Naive thymus-derived CD4-positive, alpha-beta T cell (primary cell): ENCODE data around the gene TMEM187. TPM values are rescaled to one million over a fixed set of nuclear protein-coding genes. Genes with fewer than 3 reads are reported as not detected.
A peak's percentile ranks its signal among the peaks of the same experiment; 100 is the strongest.
"Not testable (repeated sequence)": the region's sequence is repeated elsewhere in the genome, so short reads cannot be mapped to it uniquely, and the experiment has no call there.

Source experiments
- ATAC-seq: fragments of 150-1000 bp; cut with Tn5 transposase; 2 replicates; pipeline ENCODE4 v1.10.0; 2021; ENCODE audit warnings: mild to moderate bottlenecking, moderate library complexity
- CTCF ChIA-PET: fragments of 350-600 bp; sonication (Branson Sonifier 250); formaldehyde crosslinking; loops from one replicate; lab custom pipeline; 2021; ENCODE audit warnings: antibody characterized with exemption; lab: Charles Lee
- POLR2A ChIA-PET: fragments of 350-600 bp; sonication (Branson Sonifier 250); formaldehyde crosslinking; loops from one replicate; lab custom pipeline; 2021; ENCODE audit warnings: antibody characterized with exemption, inconsistent platforms; lab: Charles Lee
- DNase-seq, 9 donors: peaks; one replicate each; pipeline versions ENCODE4 v3.0.0 to v3.0.0-alpha.2; 2020 to 2022; ENCODE audit warnings: mixed read lengths in 1 of 9
- H3K27ac ChIP-seq: one replicate; pipeline ENCODE4 v1.7.0; 2013; ENCODE audit warnings: mild to moderate bottlenecking, low read depth, low read length, moderate library complexity
- H3K27me3 ChIP-seq, 2 donors: one replicate each; pipeline ENCODE4 v1.7.0; 2013; ENCODE audit warnings: low read length in 2 of 2, mild to moderate bottlenecking in 2 of 2, moderate library complexity in 2 of 2; ENCODE audit not compliant: control insufficient read depth in 2 of 2, insufficient read depth in 2 of 2
- H3K36me3 ChIP-seq, 3 experiments: 1 replicate in 2 of 3; 2 replicates in 1 of 3; pipeline ENCODE4 v1.7.0; 2013; ENCODE audit warnings: low read length in 3 of 3, mild to moderate bottlenecking in 3 of 3, moderate library complexity in 1 of 3; ENCODE audit not compliant: insufficient read depth in 3 of 3, control insufficient read depth in 2 of 3
- H3K4me1 ChIP-seq, 2 donors: one replicate each; pipeline ENCODE4 v1.7.0; 2013; ENCODE audit warnings: low read length in 2 of 2, mild to moderate bottlenecking in 2 of 2, moderate library complexity in 1 of 2; ENCODE audit not compliant: control insufficient read depth in 2 of 2, insufficient read depth in 2 of 2
- H3K4me3 ChIP-seq: 2 replicates; pipeline ENCODE4 v1.7.0; 2013; ENCODE audit warnings: mild to moderate bottlenecking, low read length
- H3K9me3 ChIP-seq, 3 experiments: 1 replicate in 2 of 3; 2 replicates in 1 of 3; pipeline ENCODE4 v1.7.0; 2013; ENCODE audit warnings: low read length in 3 of 3; ENCODE audit not compliant: control insufficient read depth in 2 of 3
- H3K27ac Mint-ChIP-seq, 9 donors: one replicate each; pipeline ENCODE4 v1.8.0; 2020 to 2022; ENCODE audit warnings: mixed read lengths in 9 of 9, mild to moderate bottlenecking in 8 of 9, moderate library complexity in 5 of 9, inconsistent platforms in 2 of 9
- H3K27me3 Mint-ChIP-seq, 5 donors: one replicate each; pipeline ENCODE4 v1.8.0; 2021 to 2022; ENCODE audit warnings: mixed read lengths in 5 of 5, mild to moderate bottlenecking in 1 of 5
- H3K36me3 Mint-ChIP-seq, 5 donors: one replicate each; pipeline ENCODE4 v1.8.0; 2020 to 2022; ENCODE audit warnings: mixed read lengths in 5 of 5, mild to moderate bottlenecking in 3 of 5, inconsistent platforms in 1 of 5
- H3K4me1 Mint-ChIP-seq, 7 donors: one replicate each; pipeline ENCODE4 v1.8.0; 2020 to 2022; ENCODE audit warnings: mixed read lengths in 7 of 7, mild to moderate bottlenecking in 3 of 7, inconsistent platforms in 1 of 7
- H3K4me3 Mint-ChIP-seq, 10 donors: one replicate each; pipeline ENCODE4 v1.8.0; 2020 to 2022; ENCODE audit warnings: mild to moderate bottlenecking in 10 of 10, mixed read lengths in 10 of 10, moderate library complexity in 6 of 10, inconsistent platforms in 2 of 10
- H3K9me3 Mint-ChIP-seq, 11 donors: one replicate each; pipeline ENCODE4 v1.8.0; 2020 to 2022; ENCODE audit warnings: mixed read lengths in 11 of 11, mild to moderate bottlenecking in 4 of 11, inconsistent platforms in 1 of 11, moderate library complexity in 1 of 11
- intact Hi-C, 2 donors: fragments of 100-400 bp; cut with micrococcal nuclease; formaldehyde crosslinking; loops; one replicate each; pipeline ENCODE4 v1.15.1; 2023
- polyA plus RNA-seq, 2 donors: library from polyadenylated mRNA; unstranded; fragments of 300-500 nt; fragmentation: Illumina TruSeq; gene quantifications; one replicate each; pipeline ENCODE4 v1.2.3, GENCODE V29; 2021
- total RNA-seq, 6 experiments: library from RNA in 5 of 6; stranded (reverse) in 5 of 6; gene quantifications; 1 replicate in 5 of 6; 2 replicates in 1 of 6; pipeline ENCODE4 v1.2.3 and lab custom pipeline; 2021 to 2026

Gene TMEM187
- total and polyA plus RNA-seq, 7 experiments from 2014 or later = 1.4 to 22.7 (median 10.0) TPM

DNA sequence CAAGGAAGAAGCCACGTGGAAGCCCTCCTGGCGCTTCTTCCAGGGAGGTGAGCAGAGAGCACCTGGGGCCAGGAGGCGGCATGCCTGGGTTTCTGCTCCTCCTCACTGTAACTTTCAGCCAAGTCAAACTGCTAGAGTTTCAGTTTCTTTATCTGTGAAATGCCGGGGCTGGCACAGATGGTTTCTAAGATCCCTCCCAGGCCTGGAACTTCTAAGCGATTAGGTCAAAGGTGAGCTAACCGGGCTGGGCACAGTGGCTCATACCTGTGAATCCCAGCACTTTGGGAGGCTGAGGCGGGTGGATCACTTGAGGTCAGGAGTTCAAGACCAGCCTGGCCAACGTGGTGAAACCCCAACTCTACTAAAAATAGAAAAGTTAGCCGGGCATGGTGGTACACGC, 7.8 kb downstream of the TMEM187 start:
- DNase-seq (peak in 1 of 9 donors; percentile 34), ATAC-seq (peak; percentile 47)
- peaks cover 20 to 55% (median 35%) of the 10 kb centered on the region in 7 donors for H3K4me1 Mint-ChIP-seq
- H3K9me3 ChIP-seq, H3K36me3 Mint-ChIP-seq, intact Hi-C loops, H3K9me3 Mint-ChIP-seq, H3K36me3 ChIP-seq, H3K4me3 ChIP-seq, H3K27me3 Mint-ChIP-seq, H3K27me3 ChIP-seq: not testable (repeated sequence)
- peak overlapping the region; percentile 68 for H3K27ac ChIP-seq
- H3K4me1 ChIP-seq = peaks cover 37 to 41% of the 10 kb centered on the region in 2 donors
- peak overlapping the region; percentile 78 to 97 (median 92) for H3K27ac Mint-ChIP-seq
- CTCF ChIA-PET = interaction anchor here (0.6 to 2.1 kb wide), 3 partner anchors 10 to 15 kb away, joined by 3 to 10 read pairs (median 10); partner anchors contain the start of gene HCFC1
- peak overlapping the region; percentile 70 to 82 (median 75) for H3K4me3 Mint-ChIP-seq
- POLR2A ChIA-PET = interaction anchor here (1.3 to 2.8 kb wide), 7 partner anchors 10 to 53 kb away, joined by 3 to 53 read pairs (median 7); partner anchors contain the start of genes HCFC1, IRAK1 and TMEM187

- Mint-ChIP-seq H3K9me3 (no peaks in the 10 kb centered on the region), H3K27me3 (no peaks in the 10 kb centered on the region), H3K4me3 (peak overlapping the region; percentile 70 to 86 (median 78)), H3K4me1 (peaks cover 18 to 53% (median 32%) of the 10 kb centered on the region in 7 donors), H3K36me3 (no peaks in the 10 kb centered on the region), H3K27ac (peak overlapping the region; percentile 89 to 97 (median 96))
- H3K9me3 ChIP-seq = no peaks in the 10 kb centered on the region
- no peak for DNase-seq
- ChIA-PET CTCF (interaction anchor here (1.9 to 2.1 kb wide), 2 partner anchors 10 to 14 kb away, joined by 10 read pairs; partner anchors contain the start of gene HCFC1), POLR2A (interaction anchor here (0.9 to 2.8 kb wide), 10 partner anchors 11 to 448 kb away, joined by 3 to 53 read pairs (median 7); partner anchors contain the start of genes ARHGAP4, HCFC1, IRAK1 and RPL10)
- no peak for ATAC-seq
- H3K27me3 ChIP-seq = no peaks in the 10 kb centered on the region
- H3K27ac ChIP-seq = peak overlapping the region; percentile 68
- intact Hi-C loops = loop anchor here (1.0 kb wide), 1 partner anchor 9 kb away; the partner anchor contains the start of gene TMEM187 (in 2 of the 2)
- peak overlapping the region; percentile 25 for H3K4me3 ChIP-seq
- H3K36me3 ChIP-seq = no peaks in the 10 kb centered on the region
- peaks cover 37 to 41% of the 10 kb centered on the region in 2 donors for H3K4me1 ChIP-seq
Measured at GRCh38 chrX:153981231-153981630, 8.7 kb downstream of the TMEM187 start.

DNA sequence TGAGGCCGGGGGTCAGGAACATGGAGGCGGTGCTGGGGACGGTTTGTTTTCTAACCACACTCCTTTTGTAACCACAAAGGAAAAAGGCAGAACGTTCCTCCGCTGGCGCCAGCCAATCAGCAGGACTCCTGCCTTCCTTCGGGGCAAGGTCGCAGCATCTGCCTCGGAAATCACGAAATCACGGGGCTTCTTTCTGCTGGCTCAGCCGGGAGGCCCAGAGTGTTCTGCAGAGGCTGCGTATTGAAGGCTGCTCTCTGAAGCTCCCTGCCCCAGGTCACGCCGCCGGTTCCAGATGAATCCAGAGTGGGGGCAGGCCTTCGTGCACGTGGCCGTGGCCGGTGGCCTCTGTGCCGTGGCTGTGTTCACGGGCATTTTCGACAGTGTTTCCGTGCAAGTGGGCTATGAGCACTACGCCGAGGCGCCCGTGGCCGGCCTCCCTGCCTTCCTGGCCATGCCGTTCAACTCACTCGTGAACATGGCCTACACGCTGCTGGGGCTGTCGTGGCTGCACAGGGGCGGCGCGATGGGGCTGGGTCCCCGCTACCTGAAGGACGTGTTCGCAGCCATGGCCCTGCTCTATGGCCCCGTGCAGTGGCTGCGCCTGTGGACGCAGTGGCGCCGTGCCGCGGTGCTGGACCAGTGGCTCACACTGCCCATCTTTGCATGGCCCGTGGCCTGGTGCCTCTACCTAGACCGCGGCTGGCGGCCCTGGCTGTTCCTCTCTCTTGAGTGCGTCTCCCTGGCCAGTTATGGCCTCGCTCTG, 9.4 kb downstream of the TMEM187 start:
- Histone ChIP-seq H3K27me3 (no peaks in the 10 kb centered on the region), H3K4me3 (peak overlapping the region; percentile 25), H3K36me3 (no peaks in the 10 kb centered on the region), H3K4me1 (peaks cover 37 to 41% of the 10 kb centered on the region in 2 donors), H3K9me3 (no peaks in the 10 kb centered on the region), H3K27ac (peak overlapping the region; percentile 68)
- Mint-ChIP-seq H3K36me3 (no peaks in the 10 kb centered on the region), H3K27me3 (no peaks in the 10 kb centered on the region), H3K9me3 (no peaks in the 10 kb centered on the region), H3K27ac (peak overlapping the region; percentile 89 to 97 (median 96)), H3K4me1 (peaks cover 18 to 55% (median 32%) of the 10 kb centered on the region in 7 donors), H3K4me3 (peak overlapping the region; percentile 70 to 86 (median 78))
- peak in 8 of 9 donors; percentile 58 to 69 (median 65) for DNase-seq
- POLR2A ChIA-PET = interaction anchor here (0.9 to 2.8 kb wide), 10 partner anchors 11 to 447 kb away, joined by 3 to 53 read pairs (median 7); partner anchors contain the start of genes ARHGAP4, HCFC1, IRAK1 and RPL10
- CTCF ChIA-PET = interaction anchor here (1.9 to 2.1 kb wide), 2 partner anchors 11 to 15 kb away, joined by 10 read pairs; partner anchors contain the start of gene HCFC1
- peak; percentile 51 for ATAC-seq
- intact Hi-C loops = loop anchor here (1.0 kb wide), 1 partner anchor 10 kb away; the partner anchor contains the start of gene TMEM187 (in 2 of the 2)

DNA sequence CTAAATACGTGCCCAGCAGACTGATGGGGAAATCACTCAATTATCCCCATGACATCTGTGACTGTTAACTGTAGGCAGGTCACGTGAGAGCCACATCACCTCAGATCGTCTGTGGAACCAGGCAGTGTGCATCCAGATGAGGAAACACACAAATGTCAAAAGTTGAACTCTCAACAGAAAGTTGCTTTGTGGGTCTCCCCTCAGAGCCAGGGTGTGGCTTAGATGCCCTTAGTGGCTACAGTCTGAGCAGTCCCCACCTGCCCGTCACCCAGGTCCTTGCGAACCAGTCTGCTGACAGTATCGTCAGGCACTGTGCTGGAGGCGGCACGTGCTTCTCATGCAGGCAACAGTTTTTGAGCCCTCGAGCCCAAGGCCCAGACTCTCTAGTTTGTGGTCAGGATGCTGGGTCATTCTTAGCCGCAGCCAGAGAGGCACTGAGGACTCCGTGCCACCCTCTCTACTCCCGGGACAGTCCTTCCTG, 10.8 kb downstream of the TMEM187 start:
- peak overlapping the region; percentile 68 for H3K27ac ChIP-seq
- ATAC-seq (peak; percentile 37), DNase-seq (peak in 1 of 9 donors; percentile 15)
- POLR2A ChIA-PET = interaction anchor here (1.0 to 3.8 kb wide), 2 partner anchors 11 to 15 kb away, joined by 4 to 32 read pairs; partner anchors contain the start of genes HCFC1 and TMEM187
- Mint-ChIP-seq H3K36me3 (no peaks in the 10 kb centered on the region), H3K4me3 (peak overlapping the region; percentile 26 to 86 (median 76)), H3K9me3 (no peaks in the 10 kb centered on the region), H3K4me1 (peaks cover 18 to 60% (median 32%) of the 10 kb centered on the region in 7 donors), H3K27ac (peak overlapping the region; percentile 80 to 97 (median 94)), H3K27me3 (no peaks in the 10 kb centered on the region)
- intact Hi-C loops = no loop called here
- no peak overlapping the region for H3K4me3 ChIP-seq
- CTCF ChIA-PET = interaction anchor here (0.8 kb wide), 1 partner anchor 12 kb away, joined by 3 read pairs; no protein-coding TSS in a partner anchor
- no peaks in the 10 kb centered on the region for H3K27me3 ChIP-seq
- H3K9me3 ChIP-seq = no peaks in the 10 kb centered on the region
- H3K36me3 ChIP-seq = no peaks in the 10 kb centered on the region
- peaks cover 37 to 41% of the 10 kb centered on the region in 2 donors for H3K4me1 ChIP-seq

DNA sequence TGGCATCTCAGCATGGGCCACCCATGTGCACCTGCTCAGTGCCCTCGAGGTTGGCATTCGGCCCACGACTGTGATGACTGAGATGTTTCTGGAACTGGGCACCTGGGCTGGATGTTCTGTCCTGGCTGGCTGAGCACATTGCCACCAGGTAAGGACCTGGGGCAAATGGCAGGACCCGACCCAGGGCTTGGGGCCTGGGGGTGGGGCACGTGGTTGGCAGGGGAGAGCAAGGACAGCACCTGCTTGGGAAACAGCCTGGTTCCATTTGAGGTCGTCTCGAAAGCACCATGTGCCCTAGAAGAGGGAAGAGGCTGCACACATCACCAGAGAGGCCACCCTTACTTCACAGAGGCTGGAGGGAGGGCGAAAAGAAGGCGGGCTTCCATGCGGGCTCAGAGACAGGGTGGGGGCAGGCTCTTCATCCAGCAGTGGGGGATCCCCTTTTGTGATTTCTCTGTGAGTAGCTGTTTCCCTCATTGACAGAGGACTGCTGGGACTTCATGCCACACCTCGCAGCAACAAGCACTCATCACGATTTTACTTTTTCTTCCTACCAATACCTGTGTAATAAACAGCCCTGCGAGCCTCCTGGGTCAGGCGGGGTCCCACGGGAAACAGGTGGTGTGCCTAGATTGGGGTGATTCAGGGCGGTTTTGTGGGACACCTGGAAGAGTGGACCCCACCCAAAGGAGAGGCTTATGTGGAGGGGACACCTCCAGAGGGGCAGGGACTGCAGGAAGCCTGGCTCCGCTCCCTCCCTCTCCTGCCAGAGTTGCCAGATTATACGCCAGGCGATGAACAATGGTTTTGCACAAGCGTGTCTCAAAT, 12.0 kb downstream of the TMEM187 start:
- DNase-seq = peak in 4 of 9 donors; percentile 38 to 68 (median 42)
- H3K36me3 ChIP-seq = no peaks in the 10 kb centered on the region
- Mint-ChIP-seq H3K4me1 (peaks cover 18 to 64% (median 36%) of the 10 kb centered on the region in 7 donors), H3K27me3 (no peaks in the 10 kb centered on the region), H3K36me3 (no peaks in the 10 kb centered on the region), H3K9me3 (no peaks in the 10 kb centered on the region), H3K27ac (peak overlapping the region; percentile 90 to 97 (median 96)), H3K4me3 (peak overlapping the region; percentile 75 to 87 (median 80))
- no peaks in the 10 kb centered on the region for H3K27me3 ChIP-seq
- H3K9me3 ChIP-seq = no peaks in the 10 kb centered on the region
- POLR2A ChIA-PET = interaction anchor here (0.6 to 3.8 kb wide), 6 partner anchors 12 to 106 kb away, joined by 3 to 32 read pairs (median 4); partner anchors contain the start of genes HCFC1, IRAK1 and TMEM187
- CTCF ChIA-PET = no interaction called here
- peak; percentile 65 for ATAC-seq
- peaks cover 37 to 44% of the 10 kb centered on the region in 2 donors for H3K4me1 ChIP-seq
- peak overlapping the region; percentile 35 for H3K4me3 ChIP-seq
- peak overlapping the region; percentile 82 for H3K27ac ChIP-seq
- intact Hi-C loops = loop anchor here in 1 of 2 donors (1.0 kb wide), 1 partner anchor 12 kb away; the partner anchor contains the start of gene TMEM187
